Thymus (tissue), 11 donors: ENCODE measurements around the gene POLD3. TPM values are rescaled to one million over a fixed set of nuclear protein-coding genes. Genes with fewer than 3 reads are reported as not detected.
"Not testable (repeated sequence)": the region's sequence is repeated elsewhere in the genome, so short reads cannot be mapped to it uniquely, and the experiment has no call there.

ENCODE experiments used
- DNase-seq, 9 donors: peaks; one replicate each; pipeline ENCODE4 v3.0.0-alpha.2; 2013; ENCODE audit warnings: low spot score in 9 of 9, low read depth in 6 of 9, missing footprints in 1 of 9
- H3K27ac ChIP-seq, 2 donors: one replicate each; pipeline ENCODE4 v1.5.1; 2013; ENCODE audit warnings: control low read depth in 1 of 2, low read depth in 1 of 2, low read length in 1 of 2, mild to moderate bottlenecking in 1 of 2, moderate library complexity in 1 of 2
- H3K27me3 ChIP-seq, 2 donors: one replicate each; pipeline ENCODE4 v1.5.1; 2013; ENCODE audit warnings: low read length in 1 of 2; ENCODE audit not compliant: control insufficient read depth in 2 of 2, insufficient read depth in 1 of 2
- H3K36me3 ChIP-seq, 2 donors: one replicate each; pipeline ENCODE4 v1.5.1; 2013; ENCODE audit warnings: low read length in 1 of 2, mild to moderate bottlenecking in 1 of 2, moderate library complexity in 1 of 2; ENCODE audit not compliant: control insufficient read depth in 2 of 2, insufficient read depth in 2 of 2
- H3K4me1 ChIP-seq, 2 donors: one replicate each; pipeline ENCODE4 v1.5.1; 2013; ENCODE audit warnings: low read length in 2 of 2; ENCODE audit not compliant: control insufficient read depth in 2 of 2, insufficient read depth in 2 of 2
- H3K4me3 ChIP-seq, 2 donors: one replicate each; pipeline ENCODE4 v1.5.1; 2013; ENCODE audit warnings: low read length in 2 of 2, control low read depth in 1 of 2, mild to moderate bottlenecking in 1 of 2
- H3K9me3 ChIP-seq, 2 donors: one replicate each; pipeline ENCODE4 v1.5.1; 2013; ENCODE audit warnings: low read length in 1 of 2, mild to moderate bottlenecking in 1 of 2; ENCODE audit not compliant: control insufficient read depth in 2 of 2, insufficient read depth in 1 of 2
- WGBS: extraction: QIAGEN DNeasy Blood & Tissue Kit; methylation state at CpG from one replicate; pipeline ENCODE4 v1.1.7; 2013; 5-methylcytosine and 5-hydroxymethylcytosine counted together
- polyA plus RNA-seq: library from polyadenylated mRNA; stranded (reverse); fragments of 200-250 nt; gene quantifications from one replicate; pipeline ENCODE4 v1.2.3, GENCODE V29; 2013
- total RNA-seq: library from RNA; stranded (reverse); fragments of 120-200 nt; gene quantifications from one replicate; pipeline ENCODE4 v1.2.4, GENCODE V29; 2013
- donor health status: healthy.

Gene POLD3
- total and polyA plus RNA-seq, 2 donors = 7.5 to 12.3 TPM

- H3K36me3 ChIP-seq, DNase-seq, H3K4me3 ChIP-seq, H3K27ac ChIP-seq, H3K4me1 ChIP-seq, H3K27me3 ChIP-seq, H3K9me3 ChIP-seq: not testable (repeated sequence)
- 90% methylated on average over 4 of the region's 4 CpGs for WGBS
Observed at GRCh38 chr11:74659124-74659523, 66.7 kb downstream of the POLD3 start.

DNA sequence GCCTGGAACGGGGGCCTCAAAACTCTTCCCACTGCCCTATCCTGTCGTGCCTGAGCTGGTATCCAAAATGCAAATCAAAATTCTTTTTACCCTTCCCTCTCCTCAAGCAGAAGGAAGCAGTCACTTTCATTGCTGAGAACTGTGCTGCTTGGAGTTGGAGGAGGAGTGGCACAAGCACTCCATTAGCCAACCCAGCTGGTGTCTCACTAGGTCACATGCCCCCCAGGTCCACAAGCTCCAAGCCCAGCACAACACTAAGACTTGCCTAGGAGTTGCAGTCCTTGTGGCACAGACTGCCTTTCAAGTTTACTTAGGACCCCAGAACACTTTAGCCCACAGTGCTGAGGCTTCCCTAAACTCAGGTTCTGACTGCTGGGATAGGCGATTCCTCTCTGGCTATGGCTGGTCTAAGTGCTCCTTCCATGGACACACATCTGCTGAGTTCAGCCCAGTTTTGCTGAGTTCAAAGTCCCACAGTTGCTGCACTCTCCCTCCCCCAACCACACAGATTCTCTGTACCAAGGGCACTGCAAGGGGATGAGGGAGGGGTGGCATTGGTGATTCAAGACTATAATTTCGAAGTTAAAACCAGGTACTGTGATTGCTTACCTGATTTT is 70.2 kb downstream of the POLD3 start:
- no peaks in the 10 kb centered on the region for H3K27me3 ChIP-seq
- H3K4me1 ChIP-seq = no peaks in the 10 kb centered on the region
- 94% methylated on average over 4 of the region's 4 CpGs for WGBS
- peaks cover 0 to 8% of the 10 kb centered on the region in 2 donors for H3K9me3 ChIP-seq
- H3K36me3 ChIP-seq = peaks cover 0 to 5% of the 10 kb centered on the region in 2 donors
- no peak overlapping the region for H3K4me3 ChIP-seq
- no peak overlapping the region for H3K27ac ChIP-seq
- DNase-seq = no peak

GRCh38 chr11:74663315-74663714 is 70.9 kb downstream of the POLD3 start:
- Histone ChIP-seq H3K27ac (no peak overlapping the region), H3K36me3 (peaks cover 0 to 5% of the 10 kb centered on the region in 2 donors), H3K9me3 (peaks cover 0 to 8% of the 10 kb centered on the region in 2 donors), H3K27me3 (no peaks in the 10 kb centered on the region), H3K4me3 (no peak overlapping the region), H3K4me1 (no peaks in the 10 kb centered on the region)
- DNase-seq = no peak
- WGBS = 99% methylated on average over 1 of the region's 1 CpG

DNA sequence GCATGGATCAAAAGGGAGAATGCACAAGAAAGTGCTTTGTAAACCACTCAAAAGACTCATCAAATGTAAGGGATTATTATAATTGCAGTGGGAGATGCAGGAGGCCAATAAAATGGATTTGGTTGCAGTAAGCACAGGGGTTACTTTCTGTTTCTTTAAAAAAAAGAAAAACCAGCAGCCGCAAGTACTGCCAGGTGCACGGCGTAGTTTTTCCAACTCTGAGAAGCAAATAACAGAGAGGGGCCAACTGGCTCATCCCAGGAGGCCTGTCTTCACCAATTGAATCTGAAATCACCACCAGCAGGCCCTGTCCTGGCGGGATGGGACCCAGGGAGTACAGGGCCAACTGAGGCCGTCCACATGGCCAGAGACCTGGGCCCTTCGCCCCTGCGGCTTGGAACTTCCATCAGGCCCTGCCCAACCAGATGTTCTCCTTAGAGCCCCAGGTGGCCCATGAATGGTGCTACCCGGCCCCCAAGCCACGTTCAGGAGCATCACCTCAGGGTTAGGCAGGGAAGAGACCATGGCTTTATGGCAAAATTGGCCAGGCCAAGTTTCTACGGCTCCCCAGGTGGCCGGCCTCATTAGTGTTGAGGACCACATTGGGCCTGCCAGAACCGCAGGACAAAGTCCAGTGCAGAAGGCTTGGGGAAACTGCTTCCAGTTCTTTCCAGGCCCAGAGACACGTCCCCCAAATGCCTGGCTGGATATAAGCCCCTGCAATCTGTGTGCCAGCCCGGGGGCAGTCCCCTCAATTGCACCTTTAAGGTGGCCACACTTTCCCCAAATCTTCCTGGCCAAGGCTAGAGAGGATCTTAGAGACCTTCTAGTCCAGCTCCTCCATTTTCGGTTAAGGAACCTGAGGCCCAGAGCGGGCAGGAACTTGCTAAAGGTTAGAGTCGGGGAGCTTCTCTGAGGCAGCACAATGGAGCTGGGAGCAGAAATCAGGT is 77.1 kb downstream of the POLD3 start:
- Histone ChIP-seq H3K27ac (no peak overlapping the region), H3K36me3 (no peaks in the 10 kb centered on the region), H3K9me3 (no peaks in the 10 kb centered on the region), H3K4me1 (no peaks in the 10 kb centered on the region), H3K27me3 (no peaks in the 10 kb centered on the region), H3K4me3 (no peak overlapping the region)
- DNase-seq = no peak
- WGBS = 93% methylated on average over 17 of the region's 17 CpGs

DNA sequence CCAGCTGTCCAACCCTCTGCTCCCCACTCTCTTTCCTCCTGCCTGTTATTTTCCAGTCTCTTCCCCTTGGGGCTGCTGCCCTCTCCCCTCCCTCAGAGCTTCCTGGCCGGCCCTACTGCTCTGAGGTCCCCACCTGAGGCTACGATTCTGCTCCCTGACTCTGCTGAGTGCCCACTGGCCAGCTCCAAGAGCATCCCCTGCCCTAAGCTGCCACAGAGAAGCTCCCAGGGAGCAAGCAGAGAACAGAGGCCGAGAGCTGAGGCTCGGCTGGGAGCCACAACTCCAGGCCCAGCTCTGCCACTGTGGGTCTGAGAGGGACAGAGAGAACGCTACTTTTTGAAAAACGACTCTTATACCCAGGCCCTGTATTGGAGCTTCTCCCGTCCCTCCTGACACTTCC is 77.8 kb downstream of the POLD3 start:
- Histone ChIP-seq H3K36me3 (no peaks in the 10 kb centered on the region), H3K27ac (no peak overlapping the region), H3K4me1 (no peaks in the 10 kb centered on the region), H3K4me3 (no peak overlapping the region), H3K9me3 (no peaks in the 10 kb centered on the region), H3K27me3 (no peaks in the 10 kb centered on the region)
- 97% methylated on average over 7 of the region's 7 CpGs for WGBS
- no peak for DNase-seq

GRCh38 chr11:74671520-74672196 is 79.3 kb downstream of the POLD3 start:
- Histone ChIP-seq H3K27ac (no peak overlapping the region), H3K4me3 (no peak overlapping the region), H3K36me3 (no peaks in the 10 kb centered on the region), H3K9me3 (no peaks in the 10 kb centered on the region), H3K4me1 (no peaks in the 10 kb centered on the region), H3K27me3 (no peaks in the 10 kb centered on the region)
- WGBS = 93% methylated on average over 10 of the region's 10 CpGs
- DNase-seq = no peak

DNA sequence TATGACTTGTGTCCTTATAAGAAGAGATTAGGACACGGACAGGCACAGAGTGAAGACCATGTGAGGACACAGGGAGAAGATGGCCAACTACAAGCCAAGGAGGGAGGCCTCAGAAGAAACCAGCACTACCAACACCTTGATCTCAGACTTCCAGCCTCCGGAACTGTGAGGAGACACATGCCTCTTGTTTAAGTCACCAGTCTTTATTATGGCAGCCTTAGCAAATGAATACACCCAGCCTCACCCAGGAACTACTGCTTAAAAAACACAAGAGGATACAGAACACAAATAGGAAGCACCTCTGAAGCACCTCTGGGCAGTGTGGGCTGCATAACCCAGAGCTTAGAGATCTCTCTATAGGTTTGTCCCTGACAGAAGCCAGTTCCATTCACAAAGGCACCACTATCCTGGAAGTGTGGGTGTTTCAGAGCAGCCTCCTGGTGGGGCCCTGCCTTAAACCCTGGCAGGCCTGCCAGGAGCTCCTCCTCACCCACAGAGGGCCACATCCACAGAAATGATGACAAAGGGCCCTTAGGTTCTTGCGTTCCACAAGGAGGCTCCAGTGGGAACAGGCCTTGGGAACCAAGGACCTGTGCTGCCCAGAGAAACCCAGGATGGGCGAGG is 80.1 kb downstream of the POLD3 start:
- no peak overlapping the region for H3K27ac ChIP-seq
- no peaks in the 10 kb centered on the region for H3K36me3 ChIP-seq
- no peak for DNase-seq
- H3K9me3 ChIP-seq = no peaks in the 10 kb centered on the region
- no peaks in the 10 kb centered on the region for H3K4me1 ChIP-seq
- no peak overlapping the region for H3K4me3 ChIP-seq
- 96% methylated on average over 4 of the region's 4 CpGs for WGBS
- no peaks in the 10 kb centered on the region for H3K27me3 ChIP-seq

DNA sequence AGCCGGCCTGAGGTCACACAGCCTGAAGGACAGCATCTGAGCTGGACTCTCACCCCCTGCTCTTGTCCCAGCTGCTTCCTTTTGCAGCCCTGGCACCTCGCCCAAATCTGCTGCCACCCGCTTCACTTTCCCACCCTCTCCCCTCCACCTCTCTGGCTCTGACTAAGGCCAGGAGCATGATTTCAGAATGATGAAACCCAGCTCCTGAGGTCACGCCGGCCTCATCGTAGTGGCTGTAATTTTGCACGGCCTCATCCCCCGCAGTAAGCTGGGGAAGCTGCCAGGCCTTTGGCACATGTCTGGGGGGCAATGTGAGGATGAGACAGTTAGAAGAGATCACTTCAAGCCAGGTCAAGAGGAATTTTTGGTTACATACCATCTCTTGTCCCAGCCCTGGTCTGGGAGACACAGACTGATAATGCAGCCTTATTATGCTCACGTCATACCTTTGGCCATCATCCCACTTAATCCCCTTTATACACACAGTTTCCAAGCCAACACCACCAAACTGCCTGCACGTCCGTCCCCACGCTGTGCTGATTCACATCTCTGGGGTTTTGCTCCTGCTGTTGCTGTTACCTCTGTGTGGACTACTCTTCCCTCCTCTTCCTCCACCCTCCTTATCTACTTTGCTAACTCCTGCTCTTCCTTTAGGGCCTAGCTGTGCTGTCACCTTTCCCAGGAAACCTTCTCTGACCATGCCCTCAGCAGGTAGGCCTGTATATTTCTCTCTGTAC is 80.7 kb downstream of the POLD3 start:
- no peaks in the 10 kb centered on the region for H3K27me3 ChIP-seq
- no peaks in the 10 kb centered on the region for H3K9me3 ChIP-seq
- no peak for DNase-seq
- no peaks in the 10 kb centered on the region for H3K36me3 ChIP-seq
- H3K27ac ChIP-seq = no peak overlapping the region
- WGBS = 95% methylated on average over 12 of the region's 12 CpGs
- H3K4me1 ChIP-seq = no peaks in the 10 kb centered on the region
- no peak overlapping the region for H3K4me3 ChIP-seq
